Measurements from ENCODE around the gene FILIP1L. TPM values are rescaled to one million over a fixed set of nuclear protein-coding genes. Genes with fewer than 3 reads are reported as not detected.

FILIP1L gene
- total and polyA plus RNA-seq, 2 of the 8 experiments (the other 6 are each of a cell fraction or from before 2014, with no cell fraction given) = 0.06 to 0.09 TPM

DNA sequence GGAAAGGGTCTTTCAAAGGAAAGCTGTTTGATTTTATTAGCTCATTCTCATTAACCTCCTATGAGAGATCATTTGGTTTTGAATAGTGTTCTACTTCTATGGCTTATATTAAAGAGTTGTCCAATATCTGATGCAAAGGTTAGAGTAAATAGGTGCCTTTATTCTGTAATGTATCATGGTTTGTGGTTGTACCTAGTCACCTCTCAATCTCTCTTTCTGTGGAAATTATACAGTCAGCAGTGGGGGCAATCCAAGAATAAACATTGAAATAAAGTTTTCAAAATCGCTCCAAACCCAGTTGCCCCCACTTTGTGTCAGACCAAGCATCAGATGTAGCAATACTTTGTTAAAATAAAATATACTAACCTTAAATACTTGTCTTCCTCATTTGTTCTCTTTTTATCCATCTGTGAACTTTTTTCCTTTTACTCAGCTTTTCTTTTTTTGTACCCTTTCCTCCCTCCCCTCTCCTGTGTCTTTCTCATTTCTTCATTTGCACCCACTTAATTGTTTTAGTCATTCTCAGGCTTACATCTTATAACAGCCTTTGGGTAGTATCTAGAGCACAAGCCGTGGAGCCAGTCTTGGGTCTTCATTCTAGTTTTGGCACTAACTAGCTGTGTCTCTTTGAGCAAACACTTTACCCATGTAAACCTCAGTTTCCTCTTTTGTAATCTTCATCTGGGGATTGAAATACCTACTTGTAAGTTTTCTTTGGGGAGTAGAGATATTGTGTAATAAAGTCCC is 279.9 kb downstream of the FILIP1L start:
- Histone ChIP-seq H4K8ac (ENCODE audit: extremely low read depth, insufficient read depth, low read length) (no peak overlapping the region), H3K4ac (replicated peaks; ENCODE audit: insufficient read length, low read depth, low read length) (no peak overlapping the region), H3K18ac (ENCODE audit: extremely low read depth, low read length) (no peak overlapping the region), H2BK15ac (ENCODE audit: low read length) (no peak overlapping the region), H2BK20ac (ENCODE audit: low read length) (no peak overlapping the region), H2AFZ (ENCODE audit: low read length) (no peak overlapping the region), H3K79me1 (ENCODE audit: low read depth, low read length) (peaks cover 8% of the 10 kb centered on the region), H3K79me2 (ENCODE audit: control insufficient read depth in 1 of 2, insufficient read depth in 2 of 2, low read length in 2 of 2) (peaks cover 0 to 39% of the 10 kb centered on the region in 2 experiments; a peak in 3 of 4 replicates), H3K4me2 (ENCODE audit: insufficient read depth in 1 of 2, low read depth in 2 of 2, low read length in 2 of 2) (no peak overlapping the region), H4K20me1 (replicated peaks in 1 of 2; ENCODE audit: control insufficient read depth in 1 of 2, insufficient read depth in 2 of 2, low read length in 2 of 2) (peaks cover 0 to 4% of the 10 kb centered on the region in 2 experiments), H3K23ac (ENCODE audit: insufficient read length) (no peak overlapping the region), H3K9ac (replicated peaks in 1 of 4; ENCODE audit: extremely low read depth in 1 of 4, low read depth in 3 of 4, low read length in 3 of 4) (no peak overlapping the region), H3K56ac (replicated peaks; ENCODE audit: insufficient read length, low read depth, low read length) (no peak overlapping the region), H3K27me3 (replicated peaks in 1 of 4; ENCODE audit: control insufficient read depth in 3 of 4, extremely low read depth in 1 of 4, insufficient read depth in 3 of 4, low read length in 3 of 4) (no peaks in the 10 kb centered on the region), H4K5ac (ENCODE audit: insufficient read length, low read depth, low read length) (no peak overlapping the region), H2BK5ac (ENCODE audit: low read depth, low read length) (no peak overlapping the region), H2BK12ac (ENCODE audit: low read depth, low read length) (no peak overlapping the region), H3K36me3 (ENCODE audit: control insufficient read depth in 2 of 4, insufficient read depth in 4 of 4, low read length in 3 of 4) (no peaks in the 10 kb centered on the region), H3K23me2 (ENCODE audit: low read depth, low read length) (no peaks in the 10 kb centered on the region; the same call in 1 of the 2 replicates), H3K14ac (ENCODE audit: insufficient read length) (no peak overlapping the region), H2AK5ac (ENCODE audit: low read depth, low read length) (no peak overlapping the region), H2BK120ac (replicated peaks; ENCODE audit: low read depth, low read length) (no peak overlapping the region), H4K91ac (replicated peaks; ENCODE audit: insufficient read length, low read length) (no peak overlapping the region), H3K9me3 (ENCODE audit: insufficient read depth in 2 of 2, low read depth in 1 of 2, low read length in 1 of 2) (no peaks in the 10 kb centered on the region), H3K4me3 (ENCODE audit: extremely low read depth in 1 of 4, insufficient read depth in 2 of 4, low read depth in 3 of 4, low read length in 4 of 4) (no peak overlapping the region), H3K4me1 (replicated peaks in 1 of 4; ENCODE audit: control insufficient read depth in 3 of 4, insufficient read depth in 4 of 4, low read length in 3 of 4) (peaks cover 0 to 5% (median 2%) of the 10 kb centered on the region in 4 experiments; a peak in 4 of 7 replicates), H3K27ac (ENCODE audit: low read depth, low read length) (no peak overlapping the region)
- 94% methylated on average over 2 of the region's 2 CpGs; no CpG with 5 or more reads in 1 of the 2 experiments for WGBS, 2 experiments (ENCODE audit: extremely low coverage in 1 of 2, insufficient coverage in 1 of 2, insufficient read length in 1 of 2, insufficient replicate concordance in 2 of 2, low coverage in 1 of 2, low lambda C conversion rate in 2 of 2, missing lambda C conversion rate in 1 of 2)
- DNase-seq (ENCODE audit: low read depth in 1 of 2, low spot score in 2 of 2) = no peak
- ChIA-PET CTCF (ENCODE audit: partially characterized antibody) (interaction anchor here (0.9 to 3.2 kb wide), 8 partner anchors 9 to 443 kb away, joined by 3 to 18 read pairs (median 4); no protein-coding TSS in a partner anchor), POLR2A (ENCODE audit: partially characterized antibody) (interaction anchor here (0.6 kb wide), 1 partner anchor 109 kb away, joined by 4 read pairs; no protein-coding TSS in a partner anchor)
- FAIRE-seq = no peak
- TF ChIP-seq ASH2L (IDR thresholded peaks at IDR 0.05; ENCODE audit: low read length) (no peak), ATF2 (IDR thresholded peaks at IDR 0.05; ENCODE audit: low read length) (no peak), CEBPB (IDR thresholded peaks at IDR 0.05; ENCODE audit: low read depth, low read length) (no peak), GABPA (IDR thresholded peaks at IDR 0.05; ENCODE audit: borderline replicate concordance, insufficient read depth, low read length) (no peak), TAF7 (optimal IDR thresholded peaks at IDR 0.05; ENCODE audit: borderline replicate concordance, low read depth, low read length) (no peak), EP300 (IDR thresholded peaks at IDR 0.05; ENCODE audit: borderline replicate concordance in 1 of 2, low read depth in 2 of 2, low read length in 2 of 2) (no peak), SUZ12 (IDR thresholded peaks at IDR 0.05; ENCODE audit: low read length) (no peak)

Measured in H1 (cell line).